Measurements from ENCODE around the gene XAF1.
"Not testable (repeated sequence)": the region's sequence is repeated elsewhere in the genome, so short reads cannot be mapped to it uniquely, and the experiment has no call there.

Gene XAF1

DNA sequence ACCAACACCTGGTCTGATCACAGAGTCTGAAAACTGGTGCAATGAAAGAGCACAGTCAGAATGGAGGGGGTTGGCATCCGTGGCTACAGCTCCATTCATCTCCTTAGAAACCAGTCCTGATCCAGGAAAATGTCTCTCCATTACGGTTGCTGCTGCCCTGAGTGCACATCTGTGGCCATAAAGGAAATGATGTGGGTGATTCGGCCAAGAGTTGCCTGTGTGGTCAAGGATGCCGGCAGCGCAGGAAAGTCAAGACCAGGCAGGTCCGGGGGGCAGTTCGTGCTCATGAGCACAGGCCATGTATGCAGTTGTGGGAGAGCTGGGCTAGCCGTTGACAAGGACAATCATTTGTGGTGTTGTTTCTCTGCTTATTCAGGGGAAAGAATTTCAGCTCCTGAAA is 5.9 kb downstream of the XAF1 start:
- in situ Hi-C loops (cut with MboI; ENCODE audit: low pct_unique_long_range_greater_than_20kb, low sequenced_read_pairs, unreplicated experiment), result no loop called here
- DNase-seq (ENCODE audit: low spot score), result no peak
- TF ChIP-seq, protein P1, sequence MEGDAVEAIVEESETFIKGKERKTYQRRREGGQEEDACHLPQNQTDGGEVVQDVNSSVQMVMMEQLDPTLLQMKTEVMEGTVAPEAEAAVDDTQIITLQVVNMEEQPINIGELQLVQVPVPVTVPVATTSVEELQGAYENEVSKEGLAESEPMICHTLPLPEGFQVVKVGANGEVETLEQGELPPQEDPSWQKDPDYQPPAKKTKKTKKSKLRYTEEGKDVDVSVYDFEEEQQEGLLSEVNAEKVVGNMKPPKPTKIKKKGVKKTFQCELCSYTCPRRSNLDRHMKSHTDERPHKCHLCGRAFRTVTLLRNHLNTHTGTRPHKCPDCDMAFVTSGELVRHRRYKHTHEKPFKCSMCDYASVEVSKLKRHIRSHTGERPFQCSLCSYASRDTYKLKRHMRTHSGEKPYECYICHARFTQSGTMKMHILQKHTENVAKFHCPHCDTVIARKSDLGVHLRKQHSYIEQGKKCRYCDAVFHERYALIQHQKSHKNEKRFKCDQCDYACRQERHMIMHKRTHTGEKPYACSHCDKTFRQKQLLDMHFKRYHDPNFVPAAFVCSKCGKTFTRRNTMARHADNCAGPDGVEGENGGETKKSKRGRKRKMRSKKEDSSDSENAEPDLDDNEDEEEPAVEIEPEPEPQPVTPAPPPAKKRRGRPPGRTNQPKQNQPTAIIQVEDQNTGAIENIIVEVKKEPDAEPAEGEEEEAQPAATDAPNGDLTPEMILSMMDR (IDR thresholded peaks at IDR 0.05; ENCODE audit: extremely low read depth, insufficient read depth, missing control alignments), result no peak

- TF ChIP-seq, protein P1 (IDR thresholded peaks at IDR 0.05; ENCODE audit: extremely low read depth, insufficient read depth, missing control alignments), result no peak
- no peak for DNase-seq (ENCODE audit: low spot score)
- in situ Hi-C loops (cut with MboI; ENCODE audit: low pct_unique_long_range_greater_than_20kb, low sequenced_read_pairs, unreplicated experiment), result no loop called here
Measured at GRCh38 chr17:6768447-6768846, 12.6 kb downstream of the XAF1 start.

- in situ Hi-C loops (cut with MboI; ENCODE audit: low pct_unique_long_range_greater_than_20kb, low sequenced_read_pairs, unreplicated experiment), result no loop called here
- no peak for DNase-seq (ENCODE audit: low spot score)
- TF ChIP-seq, protein P1 (IDR thresholded peaks at IDR 0.05; ENCODE audit: extremely low read depth, insufficient read depth, missing control alignments), result no peak
Measured at GRCh38 chr17:6772016-6772415, 16.2 kb downstream of the XAF1 start.

DNA sequence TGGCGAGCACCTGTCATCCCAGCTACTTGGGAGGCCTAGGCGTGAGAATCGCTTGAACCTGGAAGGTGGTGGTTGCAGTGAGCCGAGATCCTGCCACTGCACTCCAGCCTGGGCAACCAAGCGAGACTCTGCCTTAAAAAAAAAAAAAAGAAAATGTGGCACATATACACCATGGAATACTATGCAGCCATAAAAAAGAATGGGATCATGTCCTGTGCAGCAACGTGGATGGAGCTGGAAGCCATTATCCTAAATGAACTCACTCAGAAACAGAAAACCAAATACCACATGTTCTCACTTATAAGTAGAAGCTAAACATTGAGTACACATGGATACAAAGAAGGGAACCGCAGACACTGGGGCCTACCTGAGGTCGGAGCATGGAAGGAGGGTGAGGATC is 19.1 kb downstream of the XAF1 start:
- in situ Hi-C loops (cut with MboI; ENCODE audit: low pct_unique_long_range_greater_than_20kb, low sequenced_read_pairs, unreplicated experiment); DNase-seq (ENCODE audit: low spot score): not testable (repeated sequence)

GRCh38 chr17:6775871-6776405 is 20.1 kb downstream of the XAF1 start, which contains the start of gene FBXO39:
TSS of gene FBXO39 (plus strand) at chr17:6776215. CDS start at chr17:6779869, 3,654 bp downstream.
- TF ChIP-seq, protein P1 (IDR thresholded peaks at IDR 0.05; ENCODE audit: extremely low read depth, insufficient read depth, missing control alignments), result no peak
- DNase-seq (ENCODE audit: low spot score), result no peak
- in situ Hi-C loops (cut with MboI; ENCODE audit: low pct_unique_long_range_greater_than_20kb, low sequenced_read_pairs, unreplicated experiment), result no loop called here

GRCh38 chr17:6779411-6779810 is 23.6 kb downstream of the XAF1 start:
- in situ Hi-C loops (cut with MboI; ENCODE audit: low pct_unique_long_range_greater_than_20kb, low sequenced_read_pairs, unreplicated experiment), result no loop called here
- TF ChIP-seq, protein P1 (IDR thresholded peaks at IDR 0.05; ENCODE audit: extremely low read depth, insufficient read depth, missing control alignments), result no peak
- DNase-seq (ENCODE audit: low spot score), result no peak

GRCh38 chr17:6780001-6780400 is 24.2 kb downstream of the XAF1 start:
- no peak for DNase-seq (ENCODE audit: low spot score)
- in situ Hi-C loops (cut with MboI; ENCODE audit: low pct_unique_long_range_greater_than_20kb, low sequenced_read_pairs, unreplicated experiment), result no loop called here
- TF ChIP-seq, protein P1 (IDR thresholded peaks at IDR 0.05; ENCODE audit: extremely low read depth, insufficient read depth, missing control alignments), result no peak

Measured in GM13977 (cell line).